RWPE1 (cell line): Measurements from ENCODE around the gene DOCK3.
"Not testable (repeated sequence)": the region's sequence is repeated elsewhere in the genome, so short reads cannot be mapped to it uniquely, and the experiment has no call there.

Experiments used
- CTCF ChIA-PET: fragments of 350-600 bp; sonication (Branson Sonifier 250); formaldehyde crosslinking; extraction: SDS; loops from one replicate; lab custom pipeline; 2021; lab: Yijun Ruan, JAX
- POLR2A ChIA-PET: fragments of 400-600 bp; formaldehyde crosslinking; extraction: SDS; loops from one replicate; lab custom pipeline; 2020; ENCODE audit warnings: antibody characterized with exemption; ENCODE audit not compliant: low non-redundant PET; lab: Yijun Ruan, JAX
- DNase-seq: peaks from one replicate; pipeline ENCODE4 v3.0.0; 2012; ENCODE audit warnings: low spot score
- H3K27ac ChIP-seq: fragments of 450-650 bp; 2 replicates; pipeline ENCODE4 v1.5.1; 2017
- TF ChIP-seq, protein P1 (sequence below): fragments of 450-650 bp; conservative IDR thresholded peaks from 2 replicates; pipeline ENCODE4 v1.5.1; 2017; ENCODE audit warnings: low read depth, mild to moderate bottlenecking

DOCK3 gene

DNA sequence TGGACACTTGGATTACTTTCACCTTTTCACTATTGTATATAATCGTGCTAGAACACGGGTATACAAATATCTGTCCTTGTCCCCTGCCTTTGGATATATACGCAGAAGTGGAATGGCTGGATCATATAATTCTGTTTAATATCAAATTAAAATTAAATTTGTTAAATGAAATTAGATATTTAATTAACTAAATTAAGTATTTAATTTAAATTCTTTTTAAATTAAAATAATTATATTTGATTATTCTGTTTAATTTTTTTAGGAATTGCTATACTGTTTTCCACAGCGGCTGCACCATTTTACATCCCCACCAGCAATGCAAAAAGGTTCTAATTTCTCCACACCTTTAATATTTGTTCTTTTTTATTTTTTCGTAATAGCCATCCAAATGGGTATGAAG, 84.3 kb downstream of the DOCK3 start:
- DNase-seq: no peak
- ChIA-PET POLR2A (no interaction called here), CTCF (interaction anchor here (0.6 kb wide), 1 partner anchor 33 kb away, joined by 3 read pairs; no protein-coding TSS in a partner anchor)

DNA sequence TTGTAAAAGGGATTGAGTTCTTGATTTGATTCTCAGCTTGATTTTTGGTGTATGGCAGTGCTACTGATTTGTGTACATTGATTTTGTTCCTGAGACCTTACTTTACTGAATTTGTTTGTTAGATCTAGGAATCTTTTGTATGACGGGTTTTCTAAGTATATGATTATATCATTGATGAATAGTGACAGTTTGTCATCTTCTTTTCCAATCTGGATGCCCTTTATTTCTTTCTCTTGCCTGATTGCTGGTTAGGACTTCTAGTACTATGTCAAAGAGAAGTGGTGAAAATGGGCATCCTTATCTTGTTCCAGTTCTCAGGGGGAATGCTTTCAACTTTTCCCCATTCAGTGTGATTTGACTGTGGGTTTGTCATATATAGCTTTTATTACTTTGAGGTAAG, 103.0 kb downstream of the DOCK3 start:
- no peak overlapping the region for H3K27ac ChIP-seq
- TF ChIP-seq, protein P1, sequence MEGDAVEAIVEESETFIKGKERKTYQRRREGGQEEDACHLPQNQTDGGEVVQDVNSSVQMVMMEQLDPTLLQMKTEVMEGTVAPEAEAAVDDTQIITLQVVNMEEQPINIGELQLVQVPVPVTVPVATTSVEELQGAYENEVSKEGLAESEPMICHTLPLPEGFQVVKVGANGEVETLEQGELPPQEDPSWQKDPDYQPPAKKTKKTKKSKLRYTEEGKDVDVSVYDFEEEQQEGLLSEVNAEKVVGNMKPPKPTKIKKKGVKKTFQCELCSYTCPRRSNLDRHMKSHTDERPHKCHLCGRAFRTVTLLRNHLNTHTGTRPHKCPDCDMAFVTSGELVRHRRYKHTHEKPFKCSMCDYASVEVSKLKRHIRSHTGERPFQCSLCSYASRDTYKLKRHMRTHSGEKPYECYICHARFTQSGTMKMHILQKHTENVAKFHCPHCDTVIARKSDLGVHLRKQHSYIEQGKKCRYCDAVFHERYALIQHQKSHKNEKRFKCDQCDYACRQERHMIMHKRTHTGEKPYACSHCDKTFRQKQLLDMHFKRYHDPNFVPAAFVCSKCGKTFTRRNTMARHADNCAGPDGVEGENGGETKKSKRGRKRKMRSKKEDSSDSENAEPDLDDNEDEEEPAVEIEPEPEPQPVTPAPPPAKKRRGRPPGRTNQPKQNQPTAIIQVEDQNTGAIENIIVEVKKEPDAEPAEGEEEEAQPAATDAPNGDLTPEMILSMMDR: no peak
- ChIA-PET POLR2A (no interaction called here), CTCF (no interaction called here)
- DNase-seq: no peak

More for the DNA sequence above, 84.3 kb downstream of the DOCK3 start:
- no peak overlapping the region for H3K27ac ChIP-seq
- TF ChIP-seq, protein P1: no peak

- POLR2A ChIA-PET, DNase-seq, H3K27ac ChIP-seq, CTCF ChIA-PET: not testable (repeated sequence)
These were observed 107.0 kb downstream of the DOCK3 start for GRCh38 chr3:50781766-50782165.

GRCh38 chr3:50786631-50787030, 111.9 kb downstream of the DOCK3 start:
- POLR2A ChIA-PET: no interaction called here

DNA sequence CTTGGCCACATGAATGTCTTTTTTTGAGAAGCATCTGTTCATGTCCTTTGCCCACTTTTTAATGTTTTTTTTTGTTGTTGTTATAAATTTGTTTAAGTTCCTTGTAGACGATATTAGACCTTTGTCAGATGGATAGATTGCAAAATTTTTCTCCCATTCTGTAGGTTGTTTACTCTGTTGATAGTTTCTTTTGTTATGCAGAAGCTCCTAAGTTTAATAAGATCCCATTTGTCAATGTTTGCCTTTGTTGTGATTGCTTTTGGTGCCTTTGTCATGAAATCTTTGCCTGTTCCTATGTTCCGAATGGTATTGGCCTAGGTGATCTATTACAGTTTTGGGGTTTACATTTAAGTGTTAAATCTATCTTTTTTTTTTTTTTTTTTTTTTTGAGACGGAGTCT, 116.2 kb downstream of the DOCK3 start:
- H3K27ac ChIP-seq, DNase-seq, POLR2A ChIA-PET, CTCF ChIA-PET: not testable (repeated sequence)

More at GRCh38 chr3:50786631-50787030, 111.9 kb downstream of the DOCK3 start:
- no peak overlapping the region for H3K27ac ChIP-seq
- CTCF ChIA-PET: no interaction called here
- DNase-seq: no peak
- TF ChIP-seq, protein P1: no peak

GRCh38 chr3:50792568-50792967, 117.8 kb downstream of the DOCK3 start:
- TF ChIP-seq, protein P1: no peak
- H3K27ac ChIP-seq: no peak overlapping the region
- CTCF ChIA-PET: interaction anchor here (1.2 kb wide), 1 partner anchor 13 kb away, joined by 4 read pairs; no protein-coding TSS in a partner anchor
- POLR2A ChIA-PET: no interaction called here
- DNase-seq: no peak

GRCh38 chr3:50803805-50804204, 129.1 kb downstream of the DOCK3 start:
- DNase-seq, CTCF ChIA-PET, POLR2A ChIA-PET, H3K27ac ChIP-seq: not testable (repeated sequence)

DNA sequence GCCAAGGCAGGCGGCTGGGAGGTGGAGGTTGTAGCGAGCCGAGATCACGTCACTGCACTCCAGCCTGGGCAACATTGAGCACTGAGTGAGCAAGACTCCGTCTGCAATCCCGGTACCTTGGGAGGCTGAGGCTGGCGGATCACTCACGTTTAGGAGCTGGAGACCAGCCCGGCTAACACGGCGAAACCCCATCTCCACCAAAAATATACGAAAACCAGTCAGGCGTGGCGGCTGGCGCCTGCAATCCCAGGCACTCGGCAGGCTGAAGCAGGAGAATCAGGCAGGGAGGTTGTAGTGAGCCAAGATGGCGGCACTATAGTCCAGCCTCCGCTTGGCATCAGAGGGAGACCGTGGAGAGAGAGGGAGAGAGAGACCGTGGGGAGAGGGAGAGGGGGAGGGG, 129.6 kb downstream of the DOCK3 start:
- DNase-seq, CTCF ChIA-PET, H3K27ac ChIP-seq, POLR2A ChIA-PET: not testable (repeated sequence)

DNA sequence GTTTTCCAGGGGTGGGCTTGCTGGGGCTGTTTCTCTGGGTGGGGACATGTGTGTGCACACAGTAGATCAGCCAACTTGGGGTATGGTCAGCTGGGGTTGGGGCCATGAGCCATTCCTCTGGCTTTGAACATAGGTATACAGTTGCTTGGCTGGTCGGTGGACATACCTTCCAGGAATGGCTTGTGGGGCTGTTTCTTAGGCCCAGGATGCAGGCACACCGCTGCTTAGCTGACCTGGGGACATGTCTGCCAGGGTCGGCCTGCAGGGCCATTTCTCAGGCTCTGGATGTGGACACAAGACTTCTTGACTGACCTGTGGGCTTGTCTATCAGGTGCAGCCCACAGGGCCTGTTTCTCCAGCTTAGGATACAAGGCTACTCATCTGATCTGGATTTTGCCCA, 130.6 kb downstream of the DOCK3 start:
- TF ChIP-seq, protein P1: no peak
- POLR2A ChIA-PET: no interaction called here

More for the DNA sequence above, 130.6 kb downstream of the DOCK3 start:
- CTCF ChIA-PET: no interaction called here
- no peak overlapping the region for H3K27ac ChIP-seq
- no peak for DNase-seq
